WTC11 (cell line): ENCODE measurements around the gene XIST. TPM values are rescaled to one million over a fixed set of nuclear protein-coding genes. Genes with fewer than 3 reads are reported as not detected.

Experiments used
- ATAC-seq: fragments of 200-7000 bp; cut with Tn5 transposase; 2 replicates; pipeline ENCODE4 v1.10.0; 2021; ENCODE audit warnings: mild to moderate bottlenecking, moderate library complexity
- CTCF ChIA-PET: fragments of 300-600 bp; sonication (Branson Sonifier 250); formaldehyde crosslinking; loops from one replicate; lab custom pipeline; 2021; ENCODE audit warnings: antibody characterized with exemption; lab: Charles Lee
- POLR2A ChIA-PET: fragments of 350-600 bp; sonication (Branson Sonifier 250); formaldehyde crosslinking; loops from one replicate; lab custom pipeline; 2021; ENCODE audit warnings: antibody characterized with exemption; lab: Charles Lee
- DNase-seq: peaks from one replicate; pipeline ENCODE4 v3.0.0; 2021; ENCODE audit warnings: low spot score
- H3K27ac Mint-ChIP-seq: 2 replicates; pipeline ENCODE4 v1.8.0; 2021; ENCODE audit warnings: mixed read lengths
- H3K27me3 Mint-ChIP-seq: 2 replicates; pipeline ENCODE4 v1.8.0; 2021; ENCODE audit warnings: low read depth, mild to moderate bottlenecking, moderate library complexity, mixed read lengths
- H3K36me3 Mint-ChIP-seq: 2 replicates; pipeline ENCODE4 v1.8.0; 2021; ENCODE audit warnings: mixed read lengths
- H3K4me1 Mint-ChIP-seq: 2 replicates; pipeline ENCODE4 v1.8.0; 2022; ENCODE audit warnings: mixed read lengths
- H3K4me3 Mint-ChIP-seq: 2 replicates; pipeline ENCODE4 v1.8.0; 2021; ENCODE audit warnings: mild to moderate bottlenecking, moderate library complexity, mixed read lengths
- H3K9me3 Mint-ChIP-seq: 2 replicates; pipeline ENCODE4 v1.8.0; 2021; ENCODE audit warnings: mixed read lengths
- E2F5 ChIP-seq: sonication (generic); formaldehyde crosslinking; IDR thresholded peaks from 2 replicates; pipeline ENCODE4 v1.8.1; 2022; ENCODE audit warnings: mild to moderate bottlenecking, moderate library complexity, missing genetic modification reagents
- ERG ChIP-seq: fragments of 250-450 bp; sonication (Bioruptor Pico); IDR thresholded peaks from 2 replicates; pipeline ENCODE4 v1.8.0; 2021; ENCODE audit warnings: mild to moderate bottlenecking
- FOXJ3 ChIP-seq: sonication (generic); formaldehyde crosslinking; IDR thresholded peaks from 2 replicates; pipeline ENCODE4 v1.9.0; 2021; ENCODE audit warnings: missing genetic modification reagents, mild to moderate bottlenecking, borderline replicate concordance
- GRHL2 ChIP-seq: fragments of 250-450 bp; sonication (Bioruptor Pico); IDR thresholded peaks from 2 replicates; pipeline ENCODE4 v1.8.0; 2022; ENCODE audit warnings: mild to moderate bottlenecking, moderate library complexity; ENCODE audit not compliant: insufficient replicate concordance, severe bottlenecking
- IRF2 ChIP-seq: sonication (generic); formaldehyde crosslinking; IDR thresholded peaks from 2 replicates; pipeline ENCODE4 v1.8.0; 2022; ENCODE audit warnings: low read depth, missing genetic modification reagents, borderline replicate concordance
- JAZF1 ChIP-seq: fragments of 250-450 bp; sonication (Bioruptor Pico); IDR thresholded peaks from 2 replicates; pipeline ENCODE4 v1.9.0; 2021; ENCODE audit warnings: moderate library complexity, mild to moderate bottlenecking, inconsistent platforms
- NFATC4 ChIP-seq: fragments of 250-450 bp; sonication (Bioruptor Pico); IDR thresholded peaks from 2 replicates; pipeline ENCODE4 v1.9.0; 2021; ENCODE audit warnings: mild to moderate bottlenecking
- NR3C1 ChIP-seq: sonication (generic); formaldehyde crosslinking; conservative IDR thresholded peaks from 2 replicates; pipeline ENCODE4 v1.8.1; 2023; ENCODE audit warnings: low read depth, mild to moderate bottlenecking, missing genetic modification reagents
- OVOL2 ChIP-seq: fragments of 250-450 bp; sonication (Bioruptor Pico); IDR thresholded peaks from 2 replicates; pipeline ENCODE4 v1.9.0; 2021; ENCODE audit warnings: mild to moderate bottlenecking, borderline replicate concordance
- PREB ChIP-seq: sonication (generic); formaldehyde crosslinking; IDR thresholded peaks from 2 replicates; pipeline ENCODE4 v1.8.1; 2022; ENCODE audit warnings: mild to moderate bottlenecking, missing genetic modification reagents, moderate library complexity, borderline replicate concordance
- TP53 ChIP-seq: sonication (generic); formaldehyde crosslinking; IDR thresholded peaks from 2 replicates; pipeline ENCODE4 v1.8.1; 2023; ENCODE audit warnings: mild to moderate bottlenecking, missing genetic modification reagents
- ZNF138 ChIP-seq: sonication (generic); formaldehyde crosslinking; conservative IDR thresholded peaks from 2 replicates; pipeline ENCODE4 v1.8.1; 2022; ENCODE audit warnings: mild to moderate bottlenecking, moderate library complexity, missing genetic modification reagents
- ZNF396 ChIP-seq: fragments of 250-450 bp; sonication (Bioruptor Pico); IDR thresholded peaks from 2 replicates; pipeline ENCODE4 v1.8.0; 2021; ENCODE audit warnings: mild to moderate bottlenecking, moderate library complexity, borderline replicate concordance
- ZNF423 ChIP-seq: fragments of 250-450 bp; sonication (Bioruptor Pico); IDR thresholded peaks from 2 replicates; pipeline ENCODE4 v2.1.2; 2022; ENCODE audit warnings: mild to moderate bottlenecking, moderate library complexity
- total RNA-seq: library from RNA; stranded (reverse); gene quantifications from 3 replicates; pipeline ENCODE4 v1.2.3, GENCODE V29; 2021
- TF ChIP-seq, protein P1 (sequence below): fragments of 250-450 bp; sonication (Bioruptor Pico); IDR thresholded peaks from 2 replicates; pipeline ENCODE4 v1.9.0; 2021; ENCODE audit warnings: mild to moderate bottlenecking
- TF ChIP-seq, protein P2 (sequence below): sonication (generic); formaldehyde crosslinking; IDR thresholded peaks from 2 replicates; pipeline ENCODE4 v1.8.1; 2023; ENCODE audit warnings: mild to moderate bottlenecking, missing genetic modification reagents, borderline replicate concordance

Gene XIST
- total RNA-seq, 1 experiment from 2014 or later, result 0.77 TPM

DNA sequence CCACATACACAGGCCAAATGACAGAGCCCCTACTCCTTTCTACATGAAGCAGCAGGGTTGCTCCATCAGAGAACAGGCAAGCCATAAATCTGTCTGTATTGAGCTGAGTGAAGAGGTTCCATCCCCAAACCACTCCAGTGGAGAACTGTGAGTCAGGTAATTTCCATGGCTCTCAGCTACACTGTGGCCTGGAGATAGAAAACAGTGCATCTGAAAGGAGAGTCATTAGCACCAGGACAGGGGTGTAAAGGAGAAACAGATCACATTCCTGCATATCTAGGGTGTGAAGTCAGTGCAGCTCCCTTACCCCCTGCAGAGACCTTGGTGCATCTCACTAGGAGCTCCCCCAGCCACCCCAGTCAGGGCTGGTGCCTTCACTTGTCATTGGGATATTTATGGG is 25.2 kb upstream of the XIST start:
- ChIA-PET POLR2A (no interaction called here), CTCF (interaction anchor here (0.6 to 1.0 kb wide), 2 partner anchors 13 to 255 kb away, joined by 3 to 4 read pairs; no protein-coding TSS in a partner anchor)
- Mint-ChIP-seq H3K4me1 (peaks cover 10% of the 10 kb centered on the region), H3K27me3 (peaks cover 4% of the 10 kb centered on the region; the same call in 1 of the 2 replicates), H3K4me3 (no peak overlapping the region), H3K36me3 (peaks cover 15% of the 10 kb centered on the region), H3K9me3 (peaks cover 16% of the 10 kb centered on the region), H3K27ac (no peak overlapping the region)
- no peak for TF ChIP-seq IRF2 (CRISPR knock-in tag)
- TF ChIP-seq ZNF423, result peak; percentile 81
- no peak for DNase-seq
- peak; percentile 91 for ATAC-seq

DNA sequence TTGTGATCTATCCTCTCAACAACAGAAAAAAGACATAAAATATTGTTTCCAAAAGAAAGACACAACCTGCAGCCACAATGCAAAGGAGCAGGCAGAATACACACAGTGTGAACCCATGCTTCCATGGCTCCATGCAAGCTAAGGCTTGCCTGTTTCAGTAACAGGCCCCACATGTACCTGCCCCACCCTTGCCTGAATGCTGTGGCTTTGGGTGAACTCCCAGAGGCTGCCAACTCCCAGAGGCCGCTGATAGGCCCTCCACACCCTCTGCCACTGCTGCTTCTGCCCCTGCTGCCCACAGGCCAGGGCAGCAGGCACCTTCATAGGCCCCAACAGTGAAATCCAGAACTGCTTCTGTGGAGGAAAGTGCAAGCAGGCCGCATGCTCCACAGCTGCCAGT is 24.4 kb upstream of the XIST start:
- H3K9me3 Mint-ChIP-seq, result peaks cover 16% of the 10 kb centered on the region
- H3K4me3 Mint-ChIP-seq, result no peak overlapping the region
- peaks cover 4% of the 10 kb centered on the region; the same call in 1 of the 2 replicates for H3K27me3 Mint-ChIP-seq
- no peak overlapping the region for H3K27ac Mint-ChIP-seq
- TF ChIP-seq OVOL2 (CRISPR knock-in tag) (no peak), E2F5 (CRISPR knock-in tag) (no peak), FOXJ3 (no peak), PREB (CRISPR knock-in tag) (no peak), TP53 (no peak)
- TF ChIP-seq, protein P1, sequence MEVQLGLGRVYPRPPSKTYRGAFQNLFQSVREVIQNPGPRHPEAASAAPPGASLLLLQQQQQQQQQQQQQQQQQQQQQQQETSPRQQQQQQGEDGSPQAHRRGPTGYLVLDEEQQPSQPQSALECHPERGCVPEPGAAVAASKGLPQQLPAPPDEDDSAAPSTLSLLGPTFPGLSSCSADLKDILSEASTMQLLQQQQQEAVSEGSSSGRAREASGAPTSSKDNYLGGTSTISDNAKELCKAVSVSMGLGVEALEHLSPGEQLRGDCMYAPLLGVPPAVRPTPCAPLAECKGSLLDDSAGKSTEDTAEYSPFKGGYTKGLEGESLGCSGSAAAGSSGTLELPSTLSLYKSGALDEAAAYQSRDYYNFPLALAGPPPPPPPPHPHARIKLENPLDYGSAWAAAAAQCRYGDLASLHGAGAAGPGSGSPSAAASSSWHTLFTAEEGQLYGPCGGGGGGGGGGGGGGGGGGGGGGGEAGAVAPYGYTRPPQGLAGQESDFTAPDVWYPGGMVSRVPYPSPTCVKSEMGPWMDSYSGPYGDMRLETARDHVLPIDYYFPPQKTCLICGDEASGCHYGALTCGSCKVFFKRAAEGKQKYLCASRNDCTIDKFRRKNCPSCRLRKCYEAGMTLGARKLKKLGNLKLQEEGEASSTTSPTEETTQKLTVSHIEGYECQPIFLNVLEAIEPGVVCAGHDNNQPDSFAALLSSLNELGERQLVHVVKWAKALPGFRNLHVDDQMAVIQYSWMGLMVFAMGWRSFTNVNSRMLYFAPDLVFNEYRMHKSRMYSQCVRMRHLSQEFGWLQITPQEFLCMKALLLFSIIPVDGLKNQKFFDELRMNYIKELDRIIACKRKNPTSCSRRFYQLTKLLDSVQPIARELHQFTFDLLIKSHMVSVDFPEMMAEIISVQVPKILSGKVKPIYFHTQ (CRISPR knock-in tag), result no peak
- ChIA-PET POLR2A (no interaction called here), CTCF (no interaction called here)
- H3K4me1 Mint-ChIP-seq, result peaks cover 10% of the 10 kb centered on the region
- ATAC-seq, result no peak
- H3K36me3 Mint-ChIP-seq, result peaks cover 15% of the 10 kb centered on the region
- no peak for DNase-seq

DNA sequence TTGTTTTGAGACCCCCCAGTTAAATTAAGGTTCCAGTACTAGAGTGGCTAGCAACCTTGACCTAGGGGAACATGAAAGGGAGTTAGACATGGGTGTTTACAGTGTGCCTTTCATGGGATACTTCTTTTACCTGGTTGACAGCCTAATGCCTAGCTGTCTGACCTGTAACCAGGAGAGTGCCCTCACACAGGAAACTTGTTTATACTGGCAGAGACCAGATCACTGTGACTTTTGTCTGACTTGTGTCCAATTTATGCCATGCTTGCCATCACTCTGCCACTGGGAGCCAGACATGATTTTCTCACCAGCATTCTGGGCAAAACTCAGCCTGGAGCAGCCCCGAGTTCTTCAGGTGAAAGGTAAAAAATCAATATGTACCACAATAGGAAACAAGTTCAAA is 16.4 kb upstream of the XIST start:
- POLR2A ChIA-PET, result no interaction called here
- no peak for TF ChIP-seq ZNF396
- no peak for TF ChIP-seq NFATC4
- no peak for TF ChIP-seq ERG (CRISPR knock-in tag)
- TF ChIP-seq GRHL2, result no peak
- TF ChIP-seq JAZF1 (CRISPR knock-in tag), result no peak
- TF ChIP-seq, protein P2, sequence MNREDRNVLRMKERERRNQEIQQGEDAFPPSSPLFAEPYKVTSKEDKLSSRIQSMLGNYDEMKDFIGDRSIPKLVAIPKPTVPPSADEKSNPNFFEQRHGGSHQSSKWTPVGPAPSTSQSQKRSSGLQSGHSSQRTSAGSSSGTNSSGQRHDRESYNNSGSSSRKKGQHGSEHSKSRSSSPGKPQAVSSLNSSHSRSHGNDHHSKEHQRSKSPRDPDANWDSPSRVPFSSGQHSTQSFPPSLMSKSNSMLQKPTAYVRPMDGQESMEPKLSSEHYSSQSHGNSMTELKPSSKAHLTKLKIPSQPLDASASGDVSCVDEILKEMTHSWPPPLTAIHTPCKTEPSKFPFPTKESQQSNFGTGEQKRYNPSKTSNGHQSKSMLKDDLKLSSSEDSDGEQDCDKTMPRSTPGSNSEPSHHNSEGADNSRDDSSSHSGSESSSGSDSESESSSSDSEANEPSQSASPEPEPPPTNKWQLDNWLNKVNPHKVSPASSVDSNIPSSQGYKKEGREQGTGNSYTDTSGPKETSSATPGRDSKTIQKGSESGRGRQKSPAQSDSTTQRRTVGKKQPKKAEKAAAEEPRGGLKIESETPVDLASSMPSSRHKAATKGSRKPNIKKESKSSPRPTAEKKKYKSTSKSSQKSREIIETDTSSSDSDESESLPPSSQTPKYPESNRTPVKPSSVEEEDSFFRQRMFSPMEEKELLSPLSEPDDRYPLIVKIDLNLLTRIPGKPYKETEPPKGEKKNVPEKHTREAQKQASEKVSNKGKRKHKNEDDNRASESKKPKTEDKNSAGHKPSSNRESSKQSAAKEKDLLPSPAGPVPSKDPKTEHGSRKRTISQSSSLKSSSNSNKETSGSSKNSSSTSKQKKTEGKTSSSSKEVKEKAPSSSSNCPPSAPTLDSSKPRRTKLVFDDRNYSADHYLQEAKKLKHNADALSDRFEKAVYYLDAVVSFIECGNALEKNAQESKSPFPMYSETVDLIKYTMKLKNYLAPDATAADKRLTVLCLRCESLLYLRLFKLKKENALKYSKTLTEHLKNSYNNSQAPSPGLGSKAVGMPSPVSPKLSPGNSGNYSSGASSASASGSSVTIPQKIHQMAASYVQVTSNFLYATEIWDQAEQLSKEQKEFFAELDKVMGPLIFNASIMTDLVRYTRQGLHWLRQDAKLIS (CRISPR knock-in tag), result no peak
- TF ChIP-seq ZNF138 (CRISPR knock-in tag), result no peak
- no peak for TF ChIP-seq IRF2 (CRISPR knock-in tag)
- no peak for TF ChIP-seq NR3C1 (CRISPR knock-in tag)
- CTCF ChIA-PET, result no interaction called here
- H3K27me3 Mint-ChIP-seq, result no peaks in the 10 kb centered on the region
- no peaks in the 10 kb centered on the region for H3K9me3 Mint-ChIP-seq
- DNase-seq (no peak), ATAC-seq (no peak)
- no peaks in the 10 kb centered on the region for H3K36me3 Mint-ChIP-seq
- no peaks in the 10 kb centered on the region for H3K4me1 Mint-ChIP-seq
- H3K4me3 Mint-ChIP-seq, result no peak overlapping the region
- no peak overlapping the region for H3K27ac Mint-ChIP-seq
